ENCODE results near the gene GBE1. TPM values are rescaled to one million over a fixed set of nuclear protein-coding genes. Genes with fewer than 3 reads are reported as not detected.
"Not testable (repeated sequence)": the region's sequence is repeated elsewhere in the genome, so short reads cannot be mapped to it uniquely, and the experiment has no call there.

The GBE1 gene
- polyA plus RNA-seq, 1 donor = 29.7 TPM

- DNase-seq = no peak
Measured at GRCh38 chr3:81758275-81758674, 3.2 kb downstream of the GBE1 start.

GRCh38 chr3:81753416-81754027, 7.9 kb downstream of the GBE1 start:
- no peak for DNase-seq

GRCh38 chr3:81752604-81753003, 8.8 kb downstream of the GBE1 start:
- no peak for DNase-seq

- no peak for DNase-seq
Measured at GRCh38 chr3:81749265-81749664, 12.2 kb downstream of the GBE1 start.

GRCh38 chr3:81747280-81747679, 14.2 kb downstream of the GBE1 start:
- DNase-seq = not testable (repeated sequence)

GRCh38 chr3:81744366-81744765, 17.1 kb downstream of the GBE1 start:
- DNase-seq = no peak

- DNase-seq = no peak
Measured at GRCh38 chr3:81743096-81744025, 18.1 kb downstream of the GBE1 start.

- DNase-seq = no peak
Measured at GRCh38 chr3:81742581-81742980, 18.9 kb downstream of the GBE1 start.

GRCh38 chr3:81741216-81741615, 20.2 kb downstream of the GBE1 start:
- DNase-seq = no peak

- no peak for DNase-seq
Measured at GRCh38 chr3:81740731-81741130, 20.7 kb downstream of the GBE1 start.

- no peak for DNase-seq
Measured at GRCh38 chr3:81735334-81735733, 26.1 kb downstream of the GBE1 start.

GRCh38 chr3:81734742-81735141, 26.7 kb downstream of the GBE1 start:
- no peak for DNase-seq

- DNase-seq = no peak
Measured at GRCh38 chr3:81732642-81733041, 28.8 kb downstream of the GBE1 start.

- DNase-seq = no peak
Measured at GRCh38 chr3:81728766-81729544, 32.5 kb downstream of the GBE1 start.

GRCh38 chr3:81726735-81727134, 34.7 kb downstream of the GBE1 start:
- DNase-seq = no peak

GRCh38 chr3:81726132-81726531, 35.3 kb downstream of the GBE1 start:
- DNase-seq = no peak

GRCh38 chr3:81723732-81724313, 37.6 kb downstream of the GBE1 start:
- no peak for DNase-seq

GRCh38 chr3:81718311-81718710, 43.1 kb downstream of the GBE1 start:
- DNase-seq = no peak

GRCh38 chr3:81716870-81717509, 44.5 kb downstream of the GBE1 start:
- peak; percentile 72 for DNase-seq

- DNase-seq = no peak
Measured at GRCh38 chr3:81713031-81713430, 48.4 kb downstream of the GBE1 start.

GRCh38 chr3:81709606-81710005, 51.8 kb downstream of the GBE1 start:
- DNase-seq = no peak

- DNase-seq = no peak
Measured at GRCh38 chr3:81707996-81708395, 53.4 kb downstream of the GBE1 start.

Measured in left kidney (tissue), 2 donors.